K562 (cell line): ENCODE results near the gene SDC3. TPM values are rescaled to one million over a fixed set of nuclear protein-coding genes. Genes with fewer than 3 reads are reported as not detected.
A peak's percentile ranks its signal among the peaks of the same experiment; 100 is the strongest.

Experiments
- ATAC-seq: fragments of 200-7000 bp; cut with Tn5 transposase; 3 replicates; pipeline ENCODE4 v1.9.1; 2020; ENCODE audit warnings: moderate library complexity
- BruUV-seq: library from RNA; stranded (reverse); fragments of 400-500 nt; replicated peaks from 2 replicates; lab custom pipeline; 2021; lab: Mats Ljungman, UMichigan
- CTCF ChIA-PET: fragments of 300-600 bp; formaldehyde crosslinking; extraction: SDS; loops from one replicate; lab custom pipeline; 2021; ENCODE audit warnings: low intra/inter-chr PET ratio; lab: Yijun Ruan, JAX
- POLR2A ChIA-PET: fragments of 300-600, 350-650 bp; sonication (Branson Sonifier 250); formaldehyde crosslinking; extraction: SDS; loops from one replicate; lab custom pipeline; 2021; ENCODE audit warnings: antibody characterized with exemption, inconsistent platforms; lab: Yijun Ruan, JAX
- DNase-seq, 4 experiments: peaks; one replicate each; pipeline versions ENCODE4 v3.0.0 to v3.0.0-alpha.2; 2011 to 2018; ENCODE audit warnings: low spot score in 3 of 4, mixed read lengths in 3 of 4; ENCODE audit errors: extremely low read depth in 1 of 4
- FAIRE-seq: peaks from 2 replicates; lab custom pipeline; 2011; peaks lifted over from hg19 to GRCh38; lab: Jason Lieb, UNC
- H2AFZ ChIP-seq: 2 replicates; pipeline ENCODE4 v1.6.0; 2011; ENCODE audit warnings: low read depth, low read length, control low read depth, inconsistent platforms
- H3K27ac ChIP-seq: fragments of 200-600 bp; 3 replicates; pipeline ENCODE4 v1.8.0; 2011; ENCODE audit warnings: low read depth, mild to moderate bottlenecking, control low read depth, inconsistent platforms, low read length, moderate library complexity, mixed read lengths; ENCODE audit errors: extremely low read depth
- H3K27me3 ChIP-seq, 2 experiments: fragments of 300-600 bp in 1 of 2; 2 replicates in 1 of 2; 3 replicates in 1 of 2; pipeline versions ENCODE4 v1.6.0 to v1.8.0; 2011; ENCODE audit warnings: inconsistent platforms in 2 of 2, low read length in 2 of 2, mild to moderate bottlenecking in 1 of 2, mixed read lengths in 1 of 2, moderate library complexity in 1 of 2; ENCODE audit not compliant: control insufficient read depth in 2 of 2, insufficient read depth in 2 of 2
- H3K36me3 ChIP-seq: fragments of 300-600 bp; 3 replicates; pipeline ENCODE4 v1.8.0; 2011; ENCODE audit warnings: mild to moderate bottlenecking, low read length, inconsistent platforms; ENCODE audit not compliant: control insufficient read depth, insufficient read depth
- H3K4me1 ChIP-seq, 2 experiments: fragments of 200-600 bp in 1 of 2; replicated peaks in 1 of 2; 2 replicates in 1 of 2; 3 replicates in 1 of 2; pipeline versions ENCODE4 v1.5.1 to v1.8.0; 2011; ENCODE audit warnings: inconsistent platforms in 2 of 2, low read length in 2 of 2, mild to moderate bottlenecking in 1 of 2, mixed read lengths in 1 of 2, moderate library complexity in 1 of 2; ENCODE audit not compliant: control insufficient read depth in 2 of 2, insufficient read depth in 2 of 2
- H3K4me2 ChIP-seq: 2 replicates; pipeline ENCODE4 v1.6.1; 2011; ENCODE audit warnings: low read length, control low read depth, inconsistent platforms, mixed read lengths; ENCODE audit not compliant: insufficient read depth
- H3K4me3 ChIP-seq: fragments of 200-600 bp; sonication (generic), shearing (Covaris generic); 2 replicates; pipeline ENCODE4 v1.5.1; 2016; ENCODE audit warnings: control low read depth, inconsistent platforms
- H3K79me2 ChIP-seq: fragments of 200-600 bp; 3 replicates; pipeline ENCODE4 v1.8.0; 2011; ENCODE audit warnings: low read length, inconsistent platforms; ENCODE audit not compliant: control insufficient read depth, insufficient read depth
- H3K9ac ChIP-seq, 2 experiments: 2 replicates each; pipeline versions ENCODE4 v1.6.0 to v1.6.1; 2011; ENCODE audit warnings: low read depth in 2 of 2, low read length in 2 of 2, control low read depth in 1 of 2, inconsistent platforms in 1 of 2, mild to moderate bottlenecking in 1 of 2, mixed read lengths in 1 of 2; ENCODE audit not compliant: insufficient read depth in 1 of 2
- H3K9me1 ChIP-seq: one replicate; pipeline ENCODE4 v1.6.0; 2011; ENCODE audit warnings: inconsistent platforms, mild to moderate bottlenecking, low read length, moderate library complexity; ENCODE audit not compliant: control insufficient read depth, insufficient read depth
- H3K9me3 ChIP-seq: replicated peaks from 2 replicates; pipeline ENCODE4 v1.5.1; 2011; ENCODE audit warnings: low read depth, low read length, inconsistent platforms; ENCODE audit not compliant: control insufficient read depth, insufficient read depth
- H4K20me1 ChIP-seq: replicated peaks from 2 replicates; pipeline ENCODE4 v1.6.1; 2011; ENCODE audit warnings: low read length, inconsistent platforms, mixed read lengths; ENCODE audit not compliant: control insufficient read depth, insufficient read depth
- BMI1 ChIP-seq: fragments of 150-350 bp; IDR thresholded peaks from 2 replicates; pipeline ENCODE4 v1.6.1; 2014; ENCODE audit warnings: low read length
- FOXJ2 ChIP-seq: fragments of 200-800 bp; sonication (Bioruptor generic); IDR thresholded peaks from 2 replicates; pipeline ENCODE4 v1.6.1; 2016; ENCODE audit warnings: missing genetic modification characterization, missing compliant biosample characterization
- GMEB1 ChIP-seq: fragments of 250-450 bp; sonication (Bioruptor Pico); IDR thresholded peaks from 2 replicates; pipeline ENCODE4 v1.4.0; 2020; ENCODE audit warnings: mild to moderate bottlenecking
- KDM1A ChIP-seq, 2 experiments: fragments of 450-650 bp; IDR thresholded peaks; 2 replicates each; pipeline ENCODE4 v1.6.1; 2016; ENCODE audit warnings: mild to moderate bottlenecking in 2 of 2
- MTA2 ChIP-seq: fragments of 450-650 bp; IDR thresholded peaks from 2 replicates; pipeline ENCODE4 v1.6.1; 2016; ENCODE audit warnings: low read depth
- NELFE ChIP-seq: IDR thresholded peaks from 2 replicates; pipeline ENCODE4 v1.6.1; 2011; ENCODE audit warnings: mild to moderate bottlenecking; ENCODE audit not compliant: insufficient read depth, insufficient read length
- NKRF ChIP-seq: fragments of 450-650 bp; IDR thresholded peaks from 2 replicates; pipeline ENCODE4 v1.6.1; 2016; ENCODE audit warnings: borderline replicate concordance
- TCF7L2 ChIP-seq: fragments of 150-350 bp; IDR thresholded peaks from 2 replicates; pipeline ENCODE4 v1.6.1; 2016; ENCODE audit warnings: low read depth, mild to moderate bottlenecking, low read length, moderate library complexity
- WHSC1 ChIP-seq: IDR thresholded peaks from one replicate; pipeline ENCODE4 v1.6.1; 2012; ENCODE audit warnings: low read length, control low read depth, inconsistent platforms
- ZBTB12 ChIP-seq: fragments of 250-450 bp; sonication (Bioruptor Pico); IDR thresholded peaks from 2 replicates; pipeline ENCODE4 v1.4.0; 2020
- ZBTB33 ChIP-seq: sonication (generic); formaldehyde crosslinking; IDR thresholded peaks from 2 replicates; pipeline ENCODE4 v1.8.1; 2023; ENCODE audit warnings: mild to moderate bottlenecking, missing genetic modification reagents
- ZNF282 ChIP-seq: sonication (generic); formaldehyde crosslinking; IDR thresholded peaks from 2 replicates; pipeline ENCODE4 v1.8.1; 2023; ENCODE audit warnings: missing genetic modification reagents
- WGBS: fragments of 100-300 bp; shearing (Covaris generic); methylation state at CpG from one replicate; pipeline ENCODE4 v1.1.6; 2016; ENCODE audit warnings: low coverage, mixed read lengths; ENCODE audit not compliant: insufficient coverage; ENCODE audit errors: missing lambda C conversion rate; 5-methylcytosine and 5-hydroxymethylcytosine counted together
- in situ Hi-C: fragments of 300-500 bp; cut with MboI; formaldehyde crosslinking; loops from 4 replicates; pipeline ENCODE4 v1.15.0; 2018; ENCODE audit warnings: inconsistent platforms, mixed read lengths
- intact Hi-C: fragments of 100-400 bp; cut with micrococcal nuclease; formaldehyde crosslinking; loops from 2 replicates; pipeline ENCODE4 v1.14.2; 2022
- polyA plus RNA-seq, 8 experiments: library from polyadenylated mRNA; depleted of rRNA in 4 of 8; stranded (reverse) in 5 of 8; unstranded in 3 of 8; fragments of >200 nt; fragmentation: Nextera tagmentation in 2 of 8; fragmentation: Illumina TruSeq in 1 of 8; extraction: Ambion mirVana in 2 of 8; extraction: Trizol in 1 of 8; gene quantifications; 2 replicates each; pipeline versions ENCODE4 v1.2.1 to v1.2.3, GENCODE V29; 2011 to 2014; ENCODE audit warnings: inconsistent platforms in 1 of 8, missing spikeins in 1 of 8
- total RNA-seq, 7 experiments: library from RNA; depleted of rRNA in 6 of 7; stranded (reverse); fragments of >200 nt in 6 of 7; fragmentation: Illumina TruSeq in 2 of 7; extraction: Trizol in 2 of 7; gene quantifications; 2 replicates each; pipeline versions ENCODE4 v1.2.1 to v1.2.3, GENCODE V29; 2011 to 2021; ENCODE audit warnings: low replicate concordance in 1 of 7

The SDC3 gene
- total and polyA plus RNA-seq, 9 of the 15 experiments (the other 6 are each of a cell fraction or from before 2014, with no cell fraction given) = 0.38 to 44.1 (median 12.1) TPM

- Histone ChIP-seq H3K4me2 (no peak overlapping the region), H3K36me3 (peaks cover under 1% of the 10 kb centered on the region; the same call in 1 of the 3 replicates), H3K27ac (0 out of 3 replicates have a peak overlapping the region, but pooled peaks have one; percentile 2), H3K27me3 (no peaks in the 10 kb centered on the region), H3K4me1 (peaks cover 63% of the 10 kb centered on the region in 2 experiments), H3K4me3 (no peak overlapping the region), H3K9me3 (no peaks in the 10 kb centered on the region), H3K79me2 (peaks cover 8% of the 10 kb centered on the region; the same call in 1 of the 3 replicates), H3K9ac (peak overlapping the region in 1 of 2 experiments; percentile 20; a peak in 1 of 4 replicates), H2AFZ (no peak overlapping the region), H4K20me1 (peaks cover 13% of the 10 kb centered on the region), H3K9me1 (peaks cover 8% of the 10 kb centered on the region)
- intact Hi-C loops (no loop called here), in situ Hi-C loops (no loop called here)
- CTCF ChIA-PET = no interaction called here
- POLR2A ChIA-PET = interaction anchor here (0.7 to 1.2 kb wide), 4 partner anchors 11 to 121 kb away, joined by 3 to 4 read pairs (median 3); no protein-coding TSS in a partner anchor
- FAIRE-seq (peak; percentile 56), ATAC-seq (no peak), DNase-seq (no peak)
- WGBS = 47% methylated on average over 13 of the region's 13 CpGs
- BruUV-seq = no TSS peak
- 0 out of 2 replicates have a peak, but pooled peaks have one; percentile 66 for TF ChIP-seq FOXJ2 (tag)
- TF ChIP-seq WHSC1 = no peak
- TF ChIP-seq NKRF = no peak
- TF ChIP-seq BMI1 = no peak
- no peak for TF ChIP-seq ZNF282 (CRISPR knock-in tag)
- no peak for TF ChIP-seq ZBTB33 (CRISPR knock-in tag)
- TF ChIP-seq GMEB1 (CRISPR knock-in tag) = no peak
- TF ChIP-seq MTA2 = no peak
- no peak for TF ChIP-seq ZBTB12 (CRISPR knock-in tag)
- peak in 1 of 2 experiments; percentile 68; a peak in 3 of 4 replicates for TF ChIP-seq KDM1A (IDR thresholded peaks at IDR 0.05)
- no peak for TF ChIP-seq NELFE
- no peak for TF ChIP-seq TCF7L2
Measured at GRCh38 chr1:30899577-30900389, 8.8 kb downstream of the SDC3 start.
